IMR-90 (cell line): ENCODE data around the gene NFATC3. TPM values are rescaled to one million over a fixed set of nuclear protein-coding genes. Genes with fewer than 3 reads are reported as not detected.
A peak's percentile ranks its signal among the peaks of the same experiment; 100 is the strongest.

Source experiments
- ATAC-seq: fragments of 200-7000 bp; cut with Tn5 transposase; 2 replicates; pipeline ENCODE4 v1.9.1; 2020; ENCODE audit warnings: low read depth, mild to moderate bottlenecking, moderate library complexity
- BruUV-seq: library from RNA; stranded (reverse); fragments of 400-500 nt; replicated peaks from 2 replicates; lab custom pipeline; 2021; lab: Mats Ljungman, UMichigan
- CTCF ChIA-PET: fragments of 300-600 bp; formaldehyde crosslinking; extraction: SDS; loops from one replicate; lab custom pipeline; 2021; ENCODE audit warnings: antibody characterized with exemption; lab: Yijun Ruan, JAX
- POLR2A ChIA-PET: fragments of 300-600 bp; sonication (Branson Sonifier 250); formaldehyde crosslinking; loops from one replicate; lab custom pipeline; 2022; ENCODE audit warnings: antibody characterized with exemption; ENCODE audit not compliant: unreplicated experiment; lab: Charles Lee
- DNase-seq: peaks from one replicate; pipeline ENCODE4 v3.0.0; 2013
- H2AFZ ChIP-seq: replicated peaks from 2 replicates; pipeline ENCODE3; 2013; ENCODE audit warnings: low read length, mild to moderate bottlenecking; ENCODE audit not compliant: poor library complexity
- H2AK5ac ChIP-seq: 2 replicates; pipeline ENCODE4 v1.6.1; 2013; ENCODE audit warnings: low read depth, low read length, inconsistent platforms
- H2AK9ac ChIP-seq: replicated peaks from 2 replicates; pipeline ENCODE3; 2013; ENCODE audit warnings: mild to moderate bottlenecking, low read depth, low read length, moderate library complexity; ENCODE audit not compliant: poor library complexity
- H2BK120ac ChIP-seq: 2 replicates; pipeline ENCODE4 v1.6.1; 2013; ENCODE audit warnings: low read depth, low read length, inconsistent platforms
- H2BK15ac ChIP-seq: 3 replicates; pipeline ENCODE4 v1.6.1; 2013; ENCODE audit warnings: low read depth, low read length, inconsistent platforms
- H2BK20ac ChIP-seq: 2 replicates; pipeline ENCODE4 v1.6.1; 2013; ENCODE audit warnings: low read depth, mild to moderate bottlenecking, inconsistent platforms, low read length, moderate library complexity
- H2BK5ac ChIP-seq: 2 replicates; pipeline ENCODE4 v1.6.1; 2013; ENCODE audit warnings: mild to moderate bottlenecking, low read depth, low read length, inconsistent platforms; ENCODE audit not compliant: poor library complexity, severe bottlenecking
- H3K14ac ChIP-seq: replicated peaks from 2 replicates; pipeline ENCODE4 v1.6.1; 2013; ENCODE audit warnings: low read depth, low read length, inconsistent platforms
- H3K18ac ChIP-seq: 2 replicates; pipeline ENCODE4 v1.6.1; 2013; ENCODE audit warnings: low read depth, low read length, control low read depth
- H3K23ac ChIP-seq: 2 replicates; pipeline ENCODE4 v1.6.1; 2013; ENCODE audit warnings: low read depth, low read length, inconsistent platforms
- H3K27ac ChIP-seq: 2 replicates; pipeline ENCODE4 v1.5.1; 2013; ENCODE audit warnings: mild to moderate bottlenecking, control low read depth, low read length; ENCODE audit not compliant: insufficient read depth
- H3K27me3 ChIP-seq: 2 replicates; pipeline ENCODE4 v1.6.1; 2013; ENCODE audit warnings: low read length; ENCODE audit not compliant: control insufficient read depth, insufficient read depth
- H3K36me3 ChIP-seq: 2 replicates; pipeline ENCODE4 v1.6.1; 2013; ENCODE audit warnings: low read length, mixed read lengths; ENCODE audit not compliant: control insufficient read depth, insufficient read depth
- H3K4ac ChIP-seq: 2 replicates; pipeline ENCODE4 v1.6.1; 2013; ENCODE audit warnings: low read depth, low read length, inconsistent platforms
- H3K4me1 ChIP-seq: 2 replicates; pipeline ENCODE4 v1.6.1; 2013; ENCODE audit warnings: low read length, mixed read lengths; ENCODE audit not compliant: control insufficient read depth, insufficient read depth
- H3K4me2 ChIP-seq: 2 replicates; pipeline ENCODE4 v1.6.1; 2013; ENCODE audit warnings: low read depth, mild to moderate bottlenecking, control low read depth, low read length, moderate library complexity
- H3K4me3 ChIP-seq: 2 replicates; pipeline ENCODE4 v1.5.1; 2013; ENCODE audit warnings: low read depth, mild to moderate bottlenecking, control low read depth, low read length, moderate library complexity; ENCODE audit not compliant: insufficient read depth
- H3K56ac ChIP-seq: 2 replicates; pipeline ENCODE4 v1.6.1; 2013; ENCODE audit warnings: low read length, inconsistent platforms; ENCODE audit not compliant: insufficient read depth; ENCODE audit errors: extremely low read depth
- H3K79me1 ChIP-seq, 2 experiments: 2 replicates each; pipeline ENCODE4 v1.6.1; 2013; ENCODE audit warnings: low read length in 2 of 2, inconsistent platforms in 1 of 2, low read depth in 1 of 2
- H3K9ac ChIP-seq: 2 replicates; pipeline ENCODE4 v1.6.1; 2013; ENCODE audit warnings: low read depth, low read length, control low read depth
- H3K9me1 ChIP-seq: 2 replicates; pipeline ENCODE4 v1.6.1; 2013; ENCODE audit warnings: low read length, inconsistent platforms; ENCODE audit not compliant: insufficient read depth
- H3K9me3 ChIP-seq: 2 replicates; pipeline ENCODE4 v1.6.1; 2013; ENCODE audit warnings: low read length; ENCODE audit not compliant: control insufficient read depth, insufficient read depth
- H4K20me1 ChIP-seq: 2 replicates; pipeline ENCODE4 v1.6.1; 2013; ENCODE audit warnings: low read length, inconsistent platforms; ENCODE audit not compliant: insufficient read depth
- H4K5ac ChIP-seq: 2 replicates; pipeline ENCODE4 v1.6.1; 2013; ENCODE audit warnings: mild to moderate bottlenecking, low read depth, low read length, control low read depth
- H4K8ac ChIP-seq, 2 experiments: 2 replicates each; pipeline ENCODE4 v1.6.1; 2013; ENCODE audit warnings: low read depth in 2 of 2, low read length in 2 of 2, control low read depth in 1 of 2, inconsistent platforms in 1 of 2
- H4K91ac ChIP-seq: 2 replicates; pipeline ENCODE4 v1.6.1; 2013; ENCODE audit warnings: low read depth, low read length, inconsistent platforms; ENCODE audit not compliant: insufficient read depth
- BHLHE40 ChIP-seq: fragments of 150-350 bp; IDR thresholded peaks from 2 replicates; pipeline ENCODE4 v1.6.1; 2016; ENCODE audit warnings: mild to moderate bottlenecking, low read depth, low read length
- CHD1 ChIP-seq: IDR thresholded peaks from 2 replicates; pipeline ENCODE4 v1.6.1; 2012; ENCODE audit warnings: low read depth, low read length, improper control_type of control experiment
- MAFK ChIP-seq: IDR thresholded peaks from 2 replicates; pipeline ENCODE4 v1.6.1; 2012; ENCODE audit warnings: low read depth, low read length, improper control_type of control experiment
- MAZ ChIP-seq: IDR thresholded peaks from 2 replicates; pipeline ENCODE4 v1.6.1; 2012; ENCODE audit warnings: low read depth, mild to moderate bottlenecking, low read length, improper control_type of control experiment, moderate library complexity, borderline replicate concordance
- NFE2L2 ChIP-seq: fragments of 150-350 bp; IDR thresholded peaks from 2 replicates; pipeline ENCODE4 v1.6.1; 2016; ENCODE audit warnings: low read depth, mild to moderate bottlenecking, low read length
- POLR2A ChIP-seq: IDR thresholded peaks from 2 replicates; pipeline ENCODE4 v1.6.1; 2012; ENCODE audit warnings: mild to moderate bottlenecking, low read depth, low read length
- RAD21 ChIP-seq: IDR thresholded peaks from 2 replicates; pipeline ENCODE4 v1.6.1; 2012; ENCODE audit warnings: low read length, improper control_type of control experiment
- RCOR1 ChIP-seq: IDR thresholded peaks from 2 replicates; pipeline ENCODE4 v1.6.1; 2012; ENCODE audit warnings: mild to moderate bottlenecking, low read length, improper control_type of control experiment; ENCODE audit not compliant: insufficient replicate concordance
- WGBS, 2 experiments: methylation state at CpG; one replicate each; pipeline versions ENCODE4 v1.1.5 to v1.1.7; 2013; ENCODE audit warnings: missing lambda C conversion rate in 2 of 2; ENCODE audit not compliant: insufficient read length in 1 of 2; ENCODE audit errors: extremely low coverage in 2 of 2; 5-methylcytosine and 5-hydroxymethylcytosine counted together
- dilution Hi-C: fragments of 300-500 bp; cut with HindIII; formaldehyde crosslinking; loops from one replicate; pipeline ENCODE4 v1.14.3; 2018; ENCODE audit warnings: low sequenced_read_pairs; ENCODE audit not compliant: unreplicated experiment
- in situ Hi-C: fragments of 300-500 bp; cut with MboI; formaldehyde crosslinking; loops from 3 replicates; pipeline ENCODE4 v1.14.3; 2019; ENCODE audit warnings: low sequenced_read_pairs, inconsistent platforms, mixed read lengths
- intact Hi-C: fragments of 100-400 bp; cut with micrococcal nuclease; formaldehyde crosslinking; loops from 2 replicates; pipeline ENCODE4 v1.10.0; 2022
- polyA plus RNA-seq, 3 experiments: library from polyadenylated mRNA; depleted of rRNA; stranded (reverse); fragments of >200 nt; gene quantifications; 2 replicates each; pipeline ENCODE4 v1.2.3, GENCODE V29; 2012; ENCODE audit warnings: low replicate concordance in 1 of 3
- total RNA-seq: library from RNA; depleted of rRNA; stranded (reverse); fragments of >200 nt; gene quantifications from 2 replicates; pipeline ENCODE4 v1.2.3, GENCODE V29; 2012
- TF ChIP-seq, protein P1 (sequence below): fragments of 150-350 bp; IDR thresholded peaks from 2 replicates; pipeline ENCODE4 v1.6.1; 2016; ENCODE audit warnings: low read depth, mild to moderate bottlenecking, low read length, moderate library complexity, borderline replicate concordance
- TF ChIP-seq, protein P2 (sequence below): conservative IDR thresholded peaks from 2 replicates; pipeline ENCODE4 v1.5.1; 2012; ENCODE audit warnings: mild to moderate bottlenecking, low read depth, low read length, improper control_type of control experiment

The NFATC3 gene
- total and polyA plus RNA-seq, 2 of the 4 experiments (the other 2 are of a cell fraction), result 6.3 to 21.5 TPM

DNA sequence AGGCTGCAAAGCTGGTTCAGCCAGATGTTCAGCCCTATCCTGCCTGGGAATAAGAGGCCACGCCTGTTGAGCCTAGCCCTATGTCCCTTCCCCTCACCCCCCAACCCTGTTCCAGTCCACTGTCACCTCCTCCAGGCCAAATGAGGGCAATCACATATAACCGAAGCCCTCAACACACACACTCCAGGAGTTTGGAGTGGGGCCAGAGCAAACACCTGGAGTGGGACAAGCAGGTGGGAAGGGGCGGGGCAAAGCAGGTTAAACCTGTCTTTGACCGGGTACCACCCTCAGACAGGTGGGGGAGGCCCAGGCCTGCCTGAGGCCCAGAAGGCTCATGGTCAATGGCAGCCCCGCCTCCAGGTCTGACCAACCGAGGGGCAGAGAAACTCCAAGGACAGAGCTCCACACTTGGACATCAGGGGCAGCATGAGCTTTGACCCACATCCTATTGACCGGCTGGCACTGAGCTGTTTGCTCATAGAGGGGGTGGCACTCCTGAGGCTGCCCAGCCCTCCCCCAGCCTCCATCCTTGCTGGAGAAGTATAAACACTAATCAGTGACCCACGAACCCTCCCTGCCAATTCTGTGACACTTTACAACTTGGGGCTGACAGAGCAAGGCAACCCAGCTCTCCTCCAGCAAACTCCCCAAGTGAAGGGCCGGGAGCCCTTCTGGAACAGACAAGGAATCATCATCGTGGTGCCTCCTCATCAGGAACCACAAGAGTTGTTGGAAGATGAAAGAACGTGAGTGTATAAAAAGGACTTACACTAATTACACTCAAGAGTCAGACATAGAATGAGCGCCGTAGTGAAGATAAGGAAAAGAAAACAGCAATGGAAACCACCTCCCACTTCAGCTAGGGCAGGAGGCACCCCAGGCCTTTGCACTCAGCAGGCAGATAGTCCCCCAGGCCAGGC, 149.3 kb downstream of the NFATC3 start:
- H2AK9ac ChIP-seq, result peak overlapping the region; percentile 79
- no peak overlapping the region for H4K91ac ChIP-seq
- POLR2A ChIA-PET, result no interaction called here
- H2BK15ac ChIP-seq, result no peak overlapping the region; the same call in 2 of the 3 replicates
- H3K14ac ChIP-seq, result no peak overlapping the region
- no peak overlapping the region for H4K5ac ChIP-seq
- no peak for DNase-seq
- intact Hi-C loops, result no loop called here
- H3K36me3 ChIP-seq, result peaks cover 2% of the 10 kb centered on the region; the same call in 1 of the 2 replicates
- dilution Hi-C loops, result no loop called here
- H3K9ac ChIP-seq, result no peak overlapping the region
- TF ChIP-seq, protein P1, sequence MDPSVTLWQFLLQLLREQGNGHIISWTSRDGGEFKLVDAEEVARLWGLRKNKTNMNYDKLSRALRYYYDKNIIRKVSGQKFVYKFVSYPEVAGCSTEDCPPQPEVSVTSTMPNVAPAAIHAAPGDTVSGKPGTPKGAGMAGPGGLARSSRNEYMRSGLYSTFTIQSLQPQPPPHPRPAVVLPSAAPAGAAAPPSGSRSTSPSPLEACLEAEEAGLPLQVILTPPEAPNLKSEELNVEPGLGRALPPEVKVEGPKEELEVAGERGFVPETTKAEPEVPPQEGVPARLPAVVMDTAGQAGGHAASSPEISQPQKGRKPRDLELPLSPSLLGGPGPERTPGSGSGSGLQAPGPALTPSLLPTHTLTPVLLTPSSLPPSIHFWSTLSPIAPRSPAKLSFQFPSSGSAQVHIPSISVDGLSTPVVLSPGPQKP, result no peak
- TF ChIP-seq RCOR1 (no peak), POLR2A (no peak), MAFK (no peak), CHD1 (no peak), NFE2L2 (no peak), MAZ (no peak), RAD21 (no peak), BHLHE40 (no peak)
- TF ChIP-seq, protein P2, sequence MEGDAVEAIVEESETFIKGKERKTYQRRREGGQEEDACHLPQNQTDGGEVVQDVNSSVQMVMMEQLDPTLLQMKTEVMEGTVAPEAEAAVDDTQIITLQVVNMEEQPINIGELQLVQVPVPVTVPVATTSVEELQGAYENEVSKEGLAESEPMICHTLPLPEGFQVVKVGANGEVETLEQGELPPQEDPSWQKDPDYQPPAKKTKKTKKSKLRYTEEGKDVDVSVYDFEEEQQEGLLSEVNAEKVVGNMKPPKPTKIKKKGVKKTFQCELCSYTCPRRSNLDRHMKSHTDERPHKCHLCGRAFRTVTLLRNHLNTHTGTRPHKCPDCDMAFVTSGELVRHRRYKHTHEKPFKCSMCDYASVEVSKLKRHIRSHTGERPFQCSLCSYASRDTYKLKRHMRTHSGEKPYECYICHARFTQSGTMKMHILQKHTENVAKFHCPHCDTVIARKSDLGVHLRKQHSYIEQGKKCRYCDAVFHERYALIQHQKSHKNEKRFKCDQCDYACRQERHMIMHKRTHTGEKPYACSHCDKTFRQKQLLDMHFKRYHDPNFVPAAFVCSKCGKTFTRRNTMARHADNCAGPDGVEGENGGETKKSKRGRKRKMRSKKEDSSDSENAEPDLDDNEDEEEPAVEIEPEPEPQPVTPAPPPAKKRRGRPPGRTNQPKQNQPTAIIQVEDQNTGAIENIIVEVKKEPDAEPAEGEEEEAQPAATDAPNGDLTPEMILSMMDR, result no peak
- H2BK120ac ChIP-seq, result no peak overlapping the region
- no peak for ATAC-seq
- no peak overlapping the region for H2BK20ac ChIP-seq
- no peak overlapping the region for H3K56ac ChIP-seq
- CTCF ChIA-PET, result no interaction called here
- H3K4me2 ChIP-seq, result no peak overlapping the region
- peaks cover 2 to 13% of the 10 kb centered on the region in 2 experiments; a peak in 2 of 4 replicates for H3K79me1 ChIP-seq
- H3K9me1 ChIP-seq, result peaks cover 8% of the 10 kb centered on the region
- H3K23ac ChIP-seq, result no peak overlapping the region
- H3K9me3 ChIP-seq, result no peaks in the 10 kb centered on the region
- H3K27ac ChIP-seq, result no peak overlapping the region
- H2BK5ac ChIP-seq, result no peak overlapping the region
- no peak overlapping the region for H4K8ac ChIP-seq
- in situ Hi-C loops, result no loop called here
- no peak overlapping the region for H3K18ac ChIP-seq
- no peak overlapping the region for H3K4me3 ChIP-seq
- H2AFZ ChIP-seq, result peak overlapping the region; percentile 61
- H2AK5ac ChIP-seq, result peak overlapping the region; percentile 26
- WGBS, 2 experiments, result no CpG with 5 or more reads among the region's 13 CpGs
- no TSS peak for BruUV-seq
- H3K27me3 ChIP-seq, result no peaks in the 10 kb centered on the region
- 0 out of 2 replicates have a peak, but pooled peaks cover 2% of the 10 kb centered on the region for H4K20me1 ChIP-seq
- H3K4me1 ChIP-seq, result peaks cover 10% of the 10 kb centered on the region
- no peak overlapping the region for H3K4ac ChIP-seq
